ENCODE results near the gene MBD5. TPM values are rescaled to one million over a fixed set of nuclear protein-coding genes. Genes with fewer than 3 reads are reported as not detected.

MBD5 gene
- polyA plus RNA-seq, 1 donor (not counting 4 experiments of a cell fraction or from before 2014, with no cell fraction given) = 20.1 TPM

DNA sequence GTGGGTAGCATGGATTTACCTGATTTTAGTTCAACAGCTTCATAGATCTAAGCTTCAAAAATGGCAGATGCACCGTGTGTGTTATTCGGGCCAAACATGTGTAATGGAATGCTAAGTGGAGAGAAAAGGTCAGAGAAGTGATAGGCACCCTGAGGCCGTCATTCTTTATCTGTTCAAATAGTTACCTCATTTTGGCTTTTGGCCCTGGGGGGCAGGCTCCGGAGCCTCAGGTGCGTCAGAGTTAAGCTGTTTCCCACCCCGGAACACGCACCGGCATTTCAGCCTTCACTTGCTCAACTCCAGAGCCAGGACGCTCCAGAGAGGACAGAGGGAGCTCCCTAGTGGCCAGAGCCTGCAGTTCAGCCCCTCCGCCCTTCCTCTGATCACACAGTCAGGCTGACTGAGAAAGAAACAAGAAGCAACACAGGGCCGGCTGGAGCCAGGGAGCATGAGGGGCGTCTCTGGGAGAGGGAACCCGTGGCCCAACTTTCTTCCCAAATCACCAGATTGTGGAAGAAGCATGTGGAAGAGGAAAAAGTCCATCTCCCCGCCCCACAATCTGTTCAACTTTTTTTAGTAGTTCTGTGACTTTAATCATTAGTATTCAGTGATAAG is 488.5 kb downstream of the MBD5 start:
- TF ChIP-seq EZH2 (IDR thresholded peaks at IDR 0.05; ENCODE audit: low read length) = no peak
- TF ChIP-seq, protein P1, sequence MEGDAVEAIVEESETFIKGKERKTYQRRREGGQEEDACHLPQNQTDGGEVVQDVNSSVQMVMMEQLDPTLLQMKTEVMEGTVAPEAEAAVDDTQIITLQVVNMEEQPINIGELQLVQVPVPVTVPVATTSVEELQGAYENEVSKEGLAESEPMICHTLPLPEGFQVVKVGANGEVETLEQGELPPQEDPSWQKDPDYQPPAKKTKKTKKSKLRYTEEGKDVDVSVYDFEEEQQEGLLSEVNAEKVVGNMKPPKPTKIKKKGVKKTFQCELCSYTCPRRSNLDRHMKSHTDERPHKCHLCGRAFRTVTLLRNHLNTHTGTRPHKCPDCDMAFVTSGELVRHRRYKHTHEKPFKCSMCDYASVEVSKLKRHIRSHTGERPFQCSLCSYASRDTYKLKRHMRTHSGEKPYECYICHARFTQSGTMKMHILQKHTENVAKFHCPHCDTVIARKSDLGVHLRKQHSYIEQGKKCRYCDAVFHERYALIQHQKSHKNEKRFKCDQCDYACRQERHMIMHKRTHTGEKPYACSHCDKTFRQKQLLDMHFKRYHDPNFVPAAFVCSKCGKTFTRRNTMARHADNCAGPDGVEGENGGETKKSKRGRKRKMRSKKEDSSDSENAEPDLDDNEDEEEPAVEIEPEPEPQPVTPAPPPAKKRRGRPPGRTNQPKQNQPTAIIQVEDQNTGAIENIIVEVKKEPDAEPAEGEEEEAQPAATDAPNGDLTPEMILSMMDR (optimal IDR thresholded peaks at IDR 0.05 in 1 of 3, IDR thresholded peaks at IDR 0.05 in 1 of 3, conservative IDR thresholded peaks at IDR 0.05 in 1 of 3; ENCODE audit: extremely low read depth in 1 of 3, insufficient read depth in 2 of 3, low read length in 3 of 3) = peak; percentile 86 to 98 (median 93)
- dilution Hi-C loops (cut with MboI; ENCODE audit: extremely low pct_ligation_motif_present, low sequenced_read_pairs) = no loop called here
- FAIRE-seq (peak; percentile 80), DNase-seq (ENCODE audit: low read depth, low spot score) (peak; percentile 25)
- no peak overlapping the region for H3K27ac ChIP-seq (ENCODE audit: control insufficient read depth, insufficient read depth, low read length)
- H3K79me2 ChIP-seq (ENCODE audit: control insufficient read depth, insufficient read depth, low read length) = no peaks in the 10 kb centered on the region
- H3K4me1 ChIP-seq (ENCODE audit: control insufficient read depth, extremely low read depth, insufficient read depth, low read length) = peaks cover 2% of the 10 kb centered on the region
- H3K9ac ChIP-seq (ENCODE audit: control insufficient read depth, extremely low read depth, insufficient read depth, low read length) = peak overlapping the region; percentile 18
- no peaks in the 10 kb centered on the region for H3K36me3 ChIP-seq (ENCODE audit: control insufficient read depth in 2 of 2, extremely low read depth in 1 of 2, insufficient read depth in 2 of 2, low read length in 2 of 2)
- H3K4me2 ChIP-seq (ENCODE audit: control insufficient read depth, extremely low read depth, insufficient read depth, low read depth, low read length) = peak overlapping the region; percentile 75
- H3K9me3 ChIP-seq (ENCODE audit: control insufficient read depth, low read depth, low read length) = no peaks in the 10 kb centered on the region
- H4K20me1 ChIP-seq (ENCODE audit: control insufficient read depth, extremely low read depth, insufficient read depth, low read length) = no peaks in the 10 kb centered on the region
- no peaks in the 10 kb centered on the region for H3K9me1 ChIP-seq (ENCODE audit: control insufficient read depth, extremely low read depth, insufficient read depth, low read length)
- H3K27me3 ChIP-seq (ENCODE audit: control insufficient read depth, extremely low read depth, insufficient read depth, low read length) = no peaks in the 10 kb centered on the region
- peak overlapping the region in 2 of 3 experiments; percentile 24 to 54 for H3K4me3 ChIP-seq (ENCODE audit: control insufficient read depth in 2 of 3, extremely low read depth in 1 of 3, insufficient read depth in 2 of 3, low read depth in 1 of 3, low read length in 3 of 3)
- peak overlapping the region; percentile 63 for H2AFZ ChIP-seq (ENCODE audit: control insufficient read depth, low read length)

GRCh38 chr2:148511883-148512282 is 491.0 kb downstream of the MBD5 start:
- no peaks in the 10 kb centered on the region for H3K9me1 ChIP-seq (ENCODE audit: control insufficient read depth, extremely low read depth, insufficient read depth, low read length)
- no peaks in the 10 kb centered on the region for H3K36me3 ChIP-seq (ENCODE audit: control insufficient read depth in 2 of 2, extremely low read depth in 1 of 2, insufficient read depth in 2 of 2, low read length in 2 of 2)
- peaks cover 2% of the 10 kb centered on the region for H3K4me1 ChIP-seq (ENCODE audit: control insufficient read depth, extremely low read depth, insufficient read depth, low read length)
- H3K4me3 ChIP-seq (ENCODE audit: control insufficient read depth in 2 of 3, extremely low read depth in 1 of 3, insufficient read depth in 2 of 3, low read depth in 1 of 3, low read length in 3 of 3) = no peak overlapping the region
- H2AFZ ChIP-seq (ENCODE audit: control insufficient read depth, low read length) = no peak overlapping the region
- dilution Hi-C loops (cut with MboI; ENCODE audit: extremely low pct_ligation_motif_present, low sequenced_read_pairs) = no loop called here
- no peak overlapping the region for H3K9ac ChIP-seq (ENCODE audit: control insufficient read depth, extremely low read depth, insufficient read depth, low read length)
- H3K27ac ChIP-seq (ENCODE audit: control insufficient read depth, insufficient read depth, low read length) = no peak overlapping the region
- no peaks in the 10 kb centered on the region for H3K79me2 ChIP-seq (ENCODE audit: control insufficient read depth, insufficient read depth, low read length)
- no peak for DNase-seq (ENCODE audit: low read depth, low spot score)
- H3K9me3 ChIP-seq (ENCODE audit: control insufficient read depth, low read depth, low read length) = no peaks in the 10 kb centered on the region
- no peaks in the 10 kb centered on the region for H4K20me1 ChIP-seq (ENCODE audit: control insufficient read depth, extremely low read depth, insufficient read depth, low read length)
- H3K4me2 ChIP-seq (ENCODE audit: control insufficient read depth, extremely low read depth, insufficient read depth, low read depth, low read length) = no peak overlapping the region
- TF ChIP-seq EZH2 (IDR thresholded peaks at IDR 0.05; ENCODE audit: low read length) = no peak
- TF ChIP-seq, protein P1 (optimal IDR thresholded peaks at IDR 0.05 in 1 of 3, IDR thresholded peaks at IDR 0.05 in 1 of 3, conservative IDR thresholded peaks at IDR 0.05 in 1 of 3; ENCODE audit: extremely low read depth in 1 of 3, insufficient read depth in 2 of 3, low read length in 3 of 3) = no peak
- FAIRE-seq = no peak
- H3K27me3 ChIP-seq (ENCODE audit: control insufficient read depth, extremely low read depth, insufficient read depth, low read length) = no peaks in the 10 kb centered on the region
